ENCODE data around the gene TAS2R8. TPM values are rescaled to one million over a fixed set of nuclear protein-coding genes. Genes with fewer than 3 reads are reported as not detected.
A peak's percentile ranks its signal among the peaks of the same experiment; 100 is the strongest.

TAS2R8 gene
- total and polyA plus RNA-seq, 2 of the 8 experiments (the other 6 are each of a cell fraction or from before 2014, with no cell fraction given): not detected

DNA sequence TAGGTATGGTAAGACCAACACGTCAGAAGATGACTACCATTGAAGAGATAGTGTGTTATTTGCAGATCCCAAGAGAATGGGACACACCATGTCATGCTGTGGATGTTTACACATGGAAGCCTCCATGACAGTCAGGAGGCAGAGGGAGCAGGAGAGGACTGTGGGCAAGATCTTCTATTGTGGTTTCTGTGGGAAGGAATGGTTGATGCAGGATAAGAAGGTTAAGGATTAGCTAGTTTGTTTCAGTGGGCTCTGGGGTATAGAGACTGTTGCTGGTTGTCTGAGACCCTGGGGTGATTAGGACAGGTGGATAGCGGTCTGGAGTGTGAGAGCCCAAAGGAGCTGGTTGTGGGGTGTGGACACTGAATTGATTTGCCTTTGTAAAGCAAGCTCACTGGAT is 28.0 kb downstream of the TAS2R8 start:
- Histone ChIP-seq H3K23me2 (ENCODE audit: low read depth, low read length) (no peaks in the 10 kb centered on the region; the same call in 1 of the 2 replicates), H3K23ac (ENCODE audit: insufficient read length) (no peak overlapping the region), H2BK20ac (ENCODE audit: low read length) (no peak overlapping the region), H3K9ac (replicated peaks in 1 of 4; ENCODE audit: extremely low read depth in 1 of 4, low read depth in 3 of 4, low read length in 3 of 4) (no peak overlapping the region), H2BK15ac (ENCODE audit: low read length) (no peak overlapping the region), H3K36me3 (ENCODE audit: control insufficient read depth in 2 of 4, insufficient read depth in 4 of 4, low read length in 3 of 4) (no peaks in the 10 kb centered on the region), H3K18ac (ENCODE audit: extremely low read depth, low read length) (0 out of 2 replicates have a peak overlapping the region, but pooled peaks have one; percentile 13), H3K9me3 (ENCODE audit: insufficient read depth in 2 of 2, low read depth in 1 of 2, low read length in 1 of 2) (no peaks in the 10 kb centered on the region), H3K4ac (replicated peaks; ENCODE audit: insufficient read length, low read depth, low read length) (no peak overlapping the region), H3K4me3 (ENCODE audit: extremely low read depth in 1 of 4, insufficient read depth in 2 of 4, low read depth in 3 of 4, low read length in 4 of 4) (no peak overlapping the region), H3K4me2 (ENCODE audit: insufficient read depth in 1 of 2, low read depth in 2 of 2, low read length in 2 of 2) (no peak overlapping the region), H3K27ac (ENCODE audit: low read depth, low read length) (no peak overlapping the region), H2BK12ac (ENCODE audit: low read depth, low read length) (no peak overlapping the region), H2AFZ (ENCODE audit: low read length) (peak overlapping the region; percentile 89), H4K20me1 (replicated peaks in 1 of 2; ENCODE audit: control insufficient read depth in 1 of 2, insufficient read depth in 2 of 2, low read length in 2 of 2) (no peaks in the 10 kb centered on the region), H3K4me1 (replicated peaks in 1 of 4; ENCODE audit: control insufficient read depth in 3 of 4, insufficient read depth in 4 of 4, low read length in 3 of 4) (no peaks in the 10 kb centered on the region), H4K91ac (replicated peaks; ENCODE audit: insufficient read length, low read length) (no peak overlapping the region), H2BK5ac (ENCODE audit: low read depth, low read length) (no peak overlapping the region), H4K8ac (ENCODE audit: extremely low read depth, insufficient read depth, low read length) (no peak overlapping the region), H2BK120ac (replicated peaks; ENCODE audit: low read depth, low read length) (no peak overlapping the region), H3K14ac (ENCODE audit: insufficient read length) (no peak overlapping the region), H4K5ac (ENCODE audit: insufficient read length, low read depth, low read length) (no peak overlapping the region), H2AK5ac (ENCODE audit: low read depth, low read length) (no peak overlapping the region), H3K79me1 (ENCODE audit: low read depth, low read length) (no peaks in the 10 kb centered on the region), H3K27me3 (replicated peaks in 1 of 4; ENCODE audit: control insufficient read depth in 3 of 4, extremely low read depth in 1 of 4, insufficient read depth in 3 of 4, low read length in 3 of 4) (no peaks in the 10 kb centered on the region), H3K79me2 (ENCODE audit: control insufficient read depth in 1 of 2, insufficient read depth in 2 of 2, low read length in 2 of 2) (no peaks in the 10 kb centered on the region), H3K56ac (replicated peaks; ENCODE audit: insufficient read length, low read depth, low read length) (no peak overlapping the region)
- WGBS, 2 experiments (ENCODE audit: extremely low coverage in 1 of 2, insufficient coverage in 1 of 2, insufficient read length in 1 of 2, insufficient replicate concordance in 2 of 2, low coverage in 1 of 2, low lambda C conversion rate in 2 of 2, missing lambda C conversion rate in 1 of 2): 92% methylated on average over 2 of the region's 2 CpGs; no CpG with 5 or more reads in 1 of the 2 experiments
- ChIA-PET POLR2A (ENCODE audit: partially characterized antibody) (no interaction called here), CTCF (ENCODE audit: partially characterized antibody) (interaction anchor here (0.8 to 2.0 kb wide), 4 partner anchors 8 to 708 kb away, joined by 3 to 10 read pairs (median 6); no protein-coding TSS in a partner anchor)
- FAIRE-seq (no peak), DNase-seq (ENCODE audit: low read depth in 1 of 2, low spot score in 2 of 2) (no peak)
- TF ChIP-seq MAFK (IDR thresholded peaks at IDR 0.05; ENCODE audit: low read depth, low read length) (no peak), BRCA1 (IDR thresholded peaks at IDR 0.05; ENCODE audit: low read depth, low read length) (no peak), RXRA (IDR thresholded peaks at IDR 0.05; ENCODE audit: insufficient read depth, low read depth, low read length) (no peak), CTBP2 (IDR thresholded peaks at IDR 0.05; ENCODE audit: borderline replicate concordance, insufficient read depth, insufficient read length, low read length) (no peak), CREB1 (IDR thresholded peaks at IDR 0.05) (no peak), TEAD4 (IDR thresholded peaks at IDR 0.05; ENCODE audit: low read depth, low read length) (no peak)

Measured in H1 (cell line).